Measurements from ENCODE around the gene HOXB5.
A peak's percentile ranks its signal among the peaks of the same experiment; 100 is the strongest.

Gene HOXB5

DNA sequence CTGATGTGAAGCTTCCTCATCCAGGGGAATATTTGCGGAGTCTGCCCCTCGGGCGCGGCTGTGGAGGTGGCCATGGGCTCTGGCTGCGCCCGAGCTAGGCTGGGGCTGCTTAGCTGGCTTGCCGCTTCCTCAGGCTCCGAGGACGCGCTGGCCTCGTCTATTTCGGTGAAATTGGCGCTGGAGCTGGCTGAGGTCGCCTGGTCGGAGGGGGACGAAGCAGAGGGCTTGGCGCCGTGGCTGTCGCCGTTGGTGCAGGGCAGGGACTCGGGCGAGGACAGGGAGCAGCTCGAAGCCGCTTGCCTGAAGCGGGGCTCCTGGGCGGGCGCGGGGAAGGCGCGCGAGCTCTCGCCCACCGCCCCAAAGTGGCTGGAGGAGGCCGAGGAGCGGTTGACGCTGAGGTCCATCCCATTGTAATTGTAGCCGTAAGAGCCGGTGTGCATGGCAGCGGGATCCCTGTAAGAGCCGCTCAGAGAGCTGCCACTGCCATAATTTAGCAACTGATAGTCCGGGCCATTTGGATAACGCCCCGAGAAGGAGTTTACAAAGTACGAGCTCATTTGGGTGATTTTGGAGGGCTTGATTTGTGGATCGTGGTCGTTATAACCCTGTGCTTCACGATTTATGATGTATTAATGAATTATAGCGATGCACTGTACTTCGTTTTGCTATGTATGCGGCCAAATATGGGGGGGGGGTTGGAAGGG lies at the start of gene HOXB5:
HOXB5 (minus strand) TSS at position 654 of the 704 bp plus-strand sequence; CDS start at position 557, 97 bp downstream.
- Mint-ChIP-seq H3K27me3 (ENCODE audit: low read depth) (peaks cover 90% of the 10 kb centered on the region), H3K4me3 (peak within 1 kb of the TSS; percentile 91 to 98 (median 94)), H3K9me3 (no peaks in the 10 kb centered on the region), H3K4me1 (peaks cover 81% of the 10 kb centered on the region), H3K27ac (peak within 1 kb of the TSS in 1 of 3 experiments; percentile 92), H3K36me3 (ENCODE audit: low read depth) (peaks cover 67% of the 10 kb centered on the region)
- TF ChIP-seq, protein P1, sequence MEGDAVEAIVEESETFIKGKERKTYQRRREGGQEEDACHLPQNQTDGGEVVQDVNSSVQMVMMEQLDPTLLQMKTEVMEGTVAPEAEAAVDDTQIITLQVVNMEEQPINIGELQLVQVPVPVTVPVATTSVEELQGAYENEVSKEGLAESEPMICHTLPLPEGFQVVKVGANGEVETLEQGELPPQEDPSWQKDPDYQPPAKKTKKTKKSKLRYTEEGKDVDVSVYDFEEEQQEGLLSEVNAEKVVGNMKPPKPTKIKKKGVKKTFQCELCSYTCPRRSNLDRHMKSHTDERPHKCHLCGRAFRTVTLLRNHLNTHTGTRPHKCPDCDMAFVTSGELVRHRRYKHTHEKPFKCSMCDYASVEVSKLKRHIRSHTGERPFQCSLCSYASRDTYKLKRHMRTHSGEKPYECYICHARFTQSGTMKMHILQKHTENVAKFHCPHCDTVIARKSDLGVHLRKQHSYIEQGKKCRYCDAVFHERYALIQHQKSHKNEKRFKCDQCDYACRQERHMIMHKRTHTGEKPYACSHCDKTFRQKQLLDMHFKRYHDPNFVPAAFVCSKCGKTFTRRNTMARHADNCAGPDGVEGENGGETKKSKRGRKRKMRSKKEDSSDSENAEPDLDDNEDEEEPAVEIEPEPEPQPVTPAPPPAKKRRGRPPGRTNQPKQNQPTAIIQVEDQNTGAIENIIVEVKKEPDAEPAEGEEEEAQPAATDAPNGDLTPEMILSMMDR (IDR thresholded peaks at IDR 0.05; ENCODE audit: unreplicated experiment in 3 of 3) = no peak

DNA sequence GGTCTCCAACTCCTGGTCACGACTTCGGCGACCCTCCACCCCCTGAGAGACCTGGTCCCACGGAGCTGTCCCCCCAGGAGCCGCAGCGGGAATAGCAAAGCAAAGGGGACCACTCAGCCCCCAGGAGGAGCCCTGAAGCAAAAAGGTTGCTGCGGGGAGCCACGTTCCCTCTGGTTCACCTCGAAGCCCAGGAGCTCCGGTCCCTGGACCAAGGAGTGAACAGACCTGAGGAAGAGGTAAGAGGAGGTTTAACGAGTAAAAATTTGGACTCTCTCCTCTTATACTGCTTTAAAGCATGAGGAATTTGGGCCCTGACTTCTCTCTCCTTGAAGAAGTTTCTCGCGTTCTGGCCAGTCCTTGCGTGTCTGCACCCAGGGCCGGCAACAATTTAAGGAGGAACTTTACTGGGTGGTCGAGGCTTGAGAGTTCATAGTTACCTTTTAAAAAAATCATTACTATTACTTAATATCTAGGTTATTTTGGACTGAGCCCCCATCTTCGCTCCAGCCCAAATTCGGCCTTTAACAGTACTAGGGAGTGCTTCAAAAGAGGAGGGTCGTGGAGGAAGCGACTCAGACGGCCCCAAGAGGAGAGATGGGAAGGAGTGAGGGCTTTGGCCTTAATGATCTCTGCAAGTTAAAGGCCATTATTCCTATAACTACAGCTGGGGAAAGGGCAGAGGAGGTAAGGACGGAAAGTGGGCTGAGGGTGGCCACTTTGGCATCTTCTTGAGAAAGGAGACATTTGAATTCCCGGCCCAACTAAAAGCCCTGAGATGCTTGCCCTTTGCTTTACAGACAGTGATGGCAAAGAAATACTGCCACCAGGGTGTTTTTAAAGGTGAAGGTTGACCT lies 49.5 kb upstream of the HOXB5 start:
- Mint-ChIP-seq H3K4me1 (peaks cover 22% of the 10 kb centered on the region), H3K27ac (no peak overlapping the region), H3K4me3 (peak overlapping the region; percentile 29 to 75 (median 33)), H3K27me3 (ENCODE audit: low read depth) (peaks cover 100% of the 10 kb centered on the region), H3K36me3 (ENCODE audit: low read depth) (no peaks in the 10 kb centered on the region), H3K9me3 (no peaks in the 10 kb centered on the region)
- TF ChIP-seq, protein P1 (IDR thresholded peaks at IDR 0.05; ENCODE audit: unreplicated experiment in 3 of 3) = no peak

DNA sequence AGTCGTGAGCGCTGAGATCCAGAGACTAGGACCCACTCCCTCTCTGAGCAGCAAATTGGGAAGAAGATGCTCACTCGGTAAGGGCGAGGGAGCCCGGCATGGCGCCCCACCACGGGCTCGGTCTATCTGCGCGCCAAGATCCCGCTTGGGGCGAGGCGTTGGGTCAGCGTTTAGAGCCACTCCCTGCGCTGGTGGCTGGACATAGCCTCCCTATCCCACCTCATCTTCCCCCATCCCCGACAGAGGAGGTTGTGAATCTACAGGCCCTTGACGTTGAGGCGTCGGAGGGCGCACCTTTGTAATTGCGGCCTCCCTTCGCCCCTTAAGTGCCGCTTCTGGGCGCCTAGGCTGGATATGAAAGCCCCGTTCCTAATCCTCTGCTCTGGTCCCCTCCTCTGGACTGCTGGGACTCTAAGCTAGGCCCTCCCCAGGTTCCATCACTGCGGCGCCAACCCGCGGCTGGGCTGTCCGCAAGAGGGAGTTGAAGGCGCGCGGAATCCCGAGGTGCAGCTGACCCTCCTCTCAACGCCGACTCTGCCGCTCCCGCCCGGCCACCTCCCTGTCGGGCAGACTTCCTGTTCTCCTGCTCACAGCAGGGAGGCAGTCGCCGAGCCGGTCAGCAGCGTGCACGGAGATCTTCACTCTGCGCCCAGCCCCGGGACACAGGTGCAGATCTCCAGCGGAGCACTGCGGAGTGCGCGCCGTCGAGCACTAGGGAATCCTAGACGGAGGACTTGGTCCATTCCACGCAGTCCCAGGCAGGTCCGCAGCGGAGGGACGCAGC lies 48.7 kb upstream of the HOXB5 start:
- Mint-ChIP-seq H3K36me3 (ENCODE audit: low read depth) (no peaks in the 10 kb centered on the region), H3K27ac (no peak overlapping the region), H3K4me1 (peaks cover 22% of the 10 kb centered on the region), H3K4me3 (peak overlapping the region in 2 of 3 experiments; percentile 54 to 75), H3K9me3 (no peaks in the 10 kb centered on the region), H3K27me3 (ENCODE audit: low read depth) (peaks cover 100% of the 10 kb centered on the region)
- TF ChIP-seq, protein P1 (IDR thresholded peaks at IDR 0.05; ENCODE audit: unreplicated experiment in 3 of 3) = no peak

DNA sequence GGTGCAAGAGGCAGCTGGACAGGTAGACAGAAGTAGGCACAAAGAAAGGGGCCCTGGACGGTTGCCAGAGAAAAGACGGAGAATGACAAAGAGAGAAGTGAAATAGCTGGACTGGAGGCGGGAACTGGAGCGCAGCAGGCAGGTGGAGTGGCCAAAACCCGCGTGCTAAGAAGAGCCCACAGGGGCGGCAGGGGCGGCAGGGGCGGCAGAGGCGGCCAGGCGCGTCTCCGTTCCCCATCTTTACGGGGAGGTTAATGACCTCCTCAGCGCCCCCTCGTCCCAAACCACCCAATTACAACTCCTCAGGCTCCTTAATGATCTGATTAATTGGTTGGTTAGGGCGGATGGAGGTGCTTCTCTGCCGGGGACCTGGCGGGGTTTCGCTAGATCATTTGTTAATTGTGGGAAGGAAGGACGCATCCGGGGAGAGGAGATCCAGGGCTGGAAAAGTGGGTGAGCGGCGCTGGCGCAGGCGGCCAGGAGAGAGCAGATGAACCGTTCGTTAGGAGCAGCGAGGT lies 48.0 kb upstream of the HOXB5 start:
- H3K4me1 Mint-ChIP-seq = peaks cover 26% of the 10 kb centered on the region
- H3K27ac Mint-ChIP-seq = no peak overlapping the region
- TF ChIP-seq, protein P1 (IDR thresholded peaks at IDR 0.05; ENCODE audit: unreplicated experiment in 3 of 3) = no peak
- H3K36me3 Mint-ChIP-seq (ENCODE audit: low read depth) = no peaks in the 10 kb centered on the region
- H3K27me3 Mint-ChIP-seq (ENCODE audit: low read depth) = peaks cover 100% of the 10 kb centered on the region
- H3K4me3 Mint-ChIP-seq = peak overlapping the region; percentile 50 to 75 (median 57)
- no peaks in the 10 kb centered on the region for H3K9me3 Mint-ChIP-seq

DNA sequence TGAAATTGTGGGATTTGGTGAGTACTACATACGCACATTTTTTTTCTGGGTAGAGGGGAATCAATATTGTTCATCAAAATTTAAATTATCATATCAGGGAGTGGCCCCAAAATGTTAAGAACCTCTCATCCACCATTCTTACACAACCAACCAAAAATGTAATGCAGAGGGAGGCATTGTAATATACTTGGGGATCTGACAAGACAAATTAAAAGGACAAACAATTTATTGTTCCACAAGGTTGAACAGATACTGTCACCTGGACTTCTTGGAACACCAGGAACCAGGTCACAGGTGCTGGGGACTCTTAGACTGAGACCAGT lies 47.2 kb upstream of the HOXB5 start:
- H3K36me3 Mint-ChIP-seq (ENCODE audit: low read depth) = no peaks in the 10 kb centered on the region
- peak overlapping the region in 1 of 3 experiments; percentile 22 for H3K4me3 Mint-ChIP-seq
- H3K9me3 Mint-ChIP-seq = no peaks in the 10 kb centered on the region
- TF ChIP-seq, protein P1 (IDR thresholded peaks at IDR 0.05; ENCODE audit: unreplicated experiment in 3 of 3) = no peak
- peaks cover 100% of the 10 kb centered on the region for H3K27me3 Mint-ChIP-seq (ENCODE audit: low read depth)
- H3K4me1 Mint-ChIP-seq = peaks cover 25% of the 10 kb centered on the region
- H3K27ac Mint-ChIP-seq = no peak overlapping the region

All from nephron (organoid).